ENCODE measurements around the gene ANO2.

Gene ANO2

DNA sequence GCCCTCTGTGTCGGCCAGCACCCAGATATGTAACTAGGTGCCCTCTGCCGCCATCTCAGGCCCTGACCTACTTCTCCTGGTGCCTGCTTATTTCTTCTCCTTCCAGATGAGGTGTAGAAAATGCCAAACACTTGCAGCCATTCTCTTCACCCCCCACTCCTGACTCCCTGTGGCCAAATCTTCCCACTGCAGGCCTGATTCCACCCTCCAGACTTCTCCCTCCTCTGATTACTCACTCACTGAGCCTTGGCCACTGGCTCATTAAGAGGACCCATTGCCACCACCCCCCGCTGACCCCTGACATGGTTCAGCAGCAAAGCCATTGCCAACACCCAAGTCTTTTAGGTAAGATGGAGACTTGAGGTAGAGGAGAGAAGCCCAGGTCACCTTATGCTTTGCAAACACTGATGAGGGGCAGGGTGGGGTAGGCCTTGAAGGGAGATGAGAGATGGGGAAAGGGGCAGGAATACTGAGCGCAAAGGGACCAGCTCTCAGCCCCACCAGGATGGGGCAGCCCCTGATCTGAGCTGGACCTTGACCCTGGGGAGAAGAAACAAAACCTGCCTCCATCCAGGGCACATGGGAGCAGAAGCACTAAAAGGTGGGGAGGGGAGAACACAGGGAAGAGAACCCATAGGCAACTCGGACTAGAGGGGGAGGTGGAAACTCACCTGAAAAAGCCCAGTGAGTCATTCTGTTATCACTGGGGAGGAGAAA, 25.1 kb upstream of the ANO2 start:
- H3K27me3 Mint-ChIP-seq: peaks cover 26 to 38% of the 10 kb centered on the region in 2 donors
- no peak overlapping the region for H3K4me3 Mint-ChIP-seq
- no peaks in the 10 kb centered on the region for H3K9me3 Mint-ChIP-seq
- no peak for ATAC-seq (replicated peaks)
- no peaks in the 10 kb centered on the region for H3K36me3 Mint-ChIP-seq
- H3K4me1 Mint-ChIP-seq: no peaks in the 10 kb centered on the region
- DNase-seq: no peak
- H3K27ac Mint-ChIP-seq: no peak overlapping the region

GRCh38 chr12:5969156-5969973, 24.3 kb upstream of the ANO2 start:
- Mint-ChIP-seq H3K36me3 (no peaks in the 10 kb centered on the region), H3K4me1 (no peaks in the 10 kb centered on the region), H3K27me3 (peaks cover 29 to 39% of the 10 kb centered on the region in 2 donors), H3K27ac (no peak overlapping the region), H3K9me3 (no peaks in the 10 kb centered on the region), H3K4me3 (no peak overlapping the region)
- no peak for ATAC-seq (replicated peaks)
- DNase-seq: no peak

GRCh38 chr12:5967645-5968415, 22.8 kb upstream of the ANO2 start:
- H3K4me1 Mint-ChIP-seq: no peaks in the 10 kb centered on the region
- H3K36me3 Mint-ChIP-seq: no peaks in the 10 kb centered on the region
- ATAC-seq (replicated peaks): no peak
- no peak for DNase-seq
- H3K9me3 Mint-ChIP-seq: no peaks in the 10 kb centered on the region
- H3K27me3 Mint-ChIP-seq: peaks cover 22 to 37% of the 10 kb centered on the region in 2 donors
- H3K27ac Mint-ChIP-seq: no peak overlapping the region
- no peak overlapping the region for H3K4me3 Mint-ChIP-seq

DNA sequence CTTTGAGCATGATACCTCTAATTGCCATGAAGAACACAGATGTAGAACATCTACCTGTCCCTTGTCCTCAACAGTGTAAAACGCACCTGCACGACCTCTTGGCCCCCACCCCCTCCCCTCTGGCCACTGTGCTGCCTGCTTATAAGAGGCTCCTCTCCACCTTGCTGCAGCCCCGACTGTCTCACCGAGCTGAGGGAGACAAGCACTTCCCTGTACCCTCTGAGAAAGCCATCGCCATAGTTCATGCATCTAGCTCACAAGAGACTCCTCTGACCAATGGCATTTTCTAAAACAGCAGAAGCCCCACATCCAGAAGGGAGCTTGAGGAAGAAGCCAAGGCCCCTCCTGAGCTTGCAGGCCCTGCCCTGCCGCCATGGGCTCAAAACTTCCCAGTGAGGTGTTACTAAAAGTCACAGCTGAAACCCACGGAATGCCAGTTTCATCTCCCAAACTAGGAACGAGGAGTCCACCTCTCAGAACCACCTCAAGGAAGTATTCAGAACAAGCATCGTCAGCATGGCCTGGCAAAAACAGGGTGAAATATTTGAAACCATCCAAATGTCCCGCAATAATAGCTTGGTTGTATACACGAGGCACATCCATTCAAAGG, 21.5 kb upstream of the ANO2 start:
- no peaks in the 10 kb centered on the region for H3K9me3 Mint-ChIP-seq
- H3K27ac Mint-ChIP-seq: no peak overlapping the region
- H3K36me3 Mint-ChIP-seq: no peaks in the 10 kb centered on the region
- H3K4me1 Mint-ChIP-seq: no peaks in the 10 kb centered on the region
- H3K4me3 Mint-ChIP-seq: no peak overlapping the region
- DNase-seq: no peak
- peaks cover 22 to 36% of the 10 kb centered on the region in 2 donors for H3K27me3 Mint-ChIP-seq
- no peak for ATAC-seq (replicated peaks)

- H3K9me3 Mint-ChIP-seq: no peaks in the 10 kb centered on the region
- peak; percentile 14 for DNase-seq
- no peaks in the 10 kb centered on the region for H3K36me3 Mint-ChIP-seq
- H3K4me3 Mint-ChIP-seq: no peak overlapping the region
- peaks cover 21 to 29% of the 10 kb centered on the region in 2 donors for H3K27me3 Mint-ChIP-seq
- no peak overlapping the region for H3K27ac Mint-ChIP-seq
- H3K4me1 Mint-ChIP-seq: no peaks in the 10 kb centered on the region
- ATAC-seq (replicated peaks): peak; percentile 79 to 88
These were observed 20.9 kb upstream of the ANO2 start for GRCh38 chr12:5965950-5966383.

DNA sequence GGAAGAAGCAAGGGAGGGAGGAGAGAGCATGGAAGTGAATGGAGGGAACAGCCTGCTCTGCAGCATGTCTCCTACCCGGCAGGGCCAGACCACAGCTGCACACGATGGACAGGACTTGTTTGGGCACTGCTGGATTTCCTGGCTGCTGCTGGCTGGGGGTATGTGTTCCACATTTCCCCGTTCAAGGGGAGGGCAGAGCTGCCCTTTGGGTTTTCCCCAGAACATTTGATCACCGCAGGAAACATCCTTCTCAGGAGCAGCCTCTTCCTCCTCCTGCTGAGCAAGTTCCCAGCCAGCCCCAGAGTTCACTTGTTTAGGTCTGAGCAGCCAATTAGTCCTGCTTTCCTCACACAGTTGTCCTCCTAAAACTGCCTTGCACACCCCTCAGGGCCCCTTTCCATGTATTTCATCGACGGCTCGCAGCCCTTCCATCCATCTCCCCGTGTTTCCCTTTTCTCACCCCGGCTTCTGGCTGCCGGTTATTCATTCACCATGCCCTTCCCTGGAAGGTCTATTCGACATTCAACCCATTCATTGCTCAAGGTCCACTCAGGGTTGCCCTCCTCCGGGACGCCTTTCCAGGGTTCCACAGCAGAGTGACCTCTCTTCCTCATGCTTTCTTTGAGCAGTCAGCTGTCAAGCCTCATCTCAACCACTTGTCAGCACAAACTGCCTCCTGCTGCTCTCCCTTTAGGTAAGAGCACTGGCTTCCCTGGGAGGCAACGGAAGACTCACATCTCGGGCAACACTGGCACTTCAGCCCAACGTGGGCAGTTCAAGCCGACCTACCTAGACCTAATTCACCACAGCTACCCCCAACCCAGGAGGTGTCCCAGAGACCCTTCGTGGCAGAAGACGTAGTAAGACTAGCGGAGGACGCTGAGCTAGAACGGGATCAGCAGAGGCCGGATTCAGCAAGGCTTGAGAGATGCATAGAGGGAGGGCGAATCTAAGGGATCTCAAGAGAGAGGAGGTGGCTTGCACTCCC, 20.1 kb upstream of the ANO2 start:
- Mint-ChIP-seq H3K36me3 (no peaks in the 10 kb centered on the region), H3K4me1 (no peaks in the 10 kb centered on the region), H3K9me3 (no peaks in the 10 kb centered on the region), H3K27me3 (peaks cover 13 to 22% of the 10 kb centered on the region in 2 donors), H3K4me3 (no peak overlapping the region), H3K27ac (no peak overlapping the region)
- ATAC-seq (replicated peaks): no peak
- DNase-seq: no peak

GRCh38 chr12:5963515-5963914, 18.5 kb upstream of the ANO2 start:
- Mint-ChIP-seq H3K27ac (no peak overlapping the region), H3K36me3 (no peaks in the 10 kb centered on the region), H3K4me3 (no peak overlapping the region), H3K9me3 (no peaks in the 10 kb centered on the region), H3K4me1 (no peaks in the 10 kb centered on the region), H3K27me3 (peaks cover 14 to 22% of the 10 kb centered on the region in 2 donors)
- DNase-seq: no peak
- ATAC-seq (replicated peaks): no peak

DNA sequence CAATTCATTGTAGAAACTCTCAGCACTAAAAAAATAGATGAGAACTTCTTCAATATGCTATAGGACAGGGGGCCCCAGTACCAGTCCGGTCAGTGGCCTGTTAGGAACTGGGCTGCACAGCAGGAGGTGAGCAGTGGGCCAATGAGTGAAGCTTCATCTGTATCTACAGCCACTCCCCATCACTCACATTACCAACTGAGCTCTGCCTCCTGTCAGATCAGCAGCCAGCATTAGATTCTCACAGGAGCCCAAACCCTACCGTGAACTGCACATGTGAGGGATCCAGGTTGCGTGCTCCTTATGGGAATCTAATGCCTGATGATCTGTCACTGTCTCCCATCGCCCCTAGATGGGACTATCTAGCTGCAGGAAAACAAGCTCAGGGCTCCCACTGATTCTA, 15.7 kb upstream of the ANO2 start:
- Mint-ChIP-seq H3K36me3 (no peaks in the 10 kb centered on the region), H3K27ac (no peak overlapping the region)

DNA sequence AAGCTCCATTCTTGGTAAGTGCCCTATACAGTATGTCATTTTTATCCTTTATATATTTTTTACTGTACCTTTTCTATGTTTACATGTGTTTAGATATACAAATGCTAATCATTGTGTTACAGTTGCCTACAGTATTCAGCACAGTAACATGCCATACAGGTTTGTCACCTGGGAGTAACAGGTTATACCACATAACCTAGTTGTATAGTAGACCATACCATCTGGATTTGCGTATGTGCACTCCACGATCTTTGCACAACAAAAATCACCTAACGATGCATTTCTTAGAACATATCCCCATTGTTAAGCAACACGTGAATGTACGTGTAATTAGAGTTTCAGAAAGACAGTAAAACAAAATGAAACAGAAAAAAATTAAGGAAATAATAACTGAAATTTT, 11.9 kb upstream of the ANO2 start:
- H3K27me3 Mint-ChIP-seq: peaks cover 20 to 32% of the 10 kb centered on the region in 2 donors
- H3K27ac Mint-ChIP-seq: no peak overlapping the region
- DNase-seq: no peak
- H3K4me3 Mint-ChIP-seq: no peak overlapping the region
- no peaks in the 10 kb centered on the region for H3K9me3 Mint-ChIP-seq
- no peaks in the 10 kb centered on the region for H3K4me1 Mint-ChIP-seq
- no peaks in the 10 kb centered on the region for H3K36me3 Mint-ChIP-seq
- ATAC-seq (replicated peaks): no peak

More for the DNA sequence above, 15.7 kb upstream of the ANO2 start:
- ATAC-seq (replicated peaks): no peak
- no peak for DNase-seq
- H3K4me3 Mint-ChIP-seq: no peak overlapping the region
- H3K4me1 Mint-ChIP-seq: no peaks in the 10 kb centered on the region
- no peaks in the 10 kb centered on the region for H3K9me3 Mint-ChIP-seq
- H3K27me3 Mint-ChIP-seq: peaks cover 14 to 32% of the 10 kb centered on the region in 2 donors

DNA sequence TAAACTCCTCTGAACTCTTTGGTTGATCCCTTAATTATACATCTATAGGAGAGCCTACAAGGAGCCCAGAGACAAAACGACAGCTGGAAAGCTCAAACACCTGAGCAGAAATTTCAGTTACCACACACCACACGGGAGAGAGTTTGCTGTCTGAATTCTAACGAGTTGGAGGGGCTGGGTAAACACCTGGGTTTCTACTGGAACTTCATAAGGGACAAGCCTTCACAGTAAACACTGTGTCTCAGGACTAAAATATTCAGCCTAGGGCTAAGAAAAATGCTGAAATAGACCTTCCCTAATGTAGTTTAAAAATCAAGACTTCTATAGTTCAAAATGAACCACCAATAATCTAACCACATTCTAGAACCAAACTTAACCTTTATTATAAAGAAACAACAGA, 9.6 kb upstream of the ANO2 start:
- ATAC-seq (replicated peaks): no peak
- H3K36me3 Mint-ChIP-seq: no peaks in the 10 kb centered on the region
- H3K4me3 Mint-ChIP-seq: no peak overlapping the region
- H3K27ac Mint-ChIP-seq: no peak overlapping the region
- DNase-seq: no peak
- no peaks in the 10 kb centered on the region for H3K4me1 Mint-ChIP-seq
- peaks cover 29 to 35% of the 10 kb centered on the region in 2 donors for H3K27me3 Mint-ChIP-seq
- H3K9me3 Mint-ChIP-seq: no peaks in the 10 kb centered on the region

DNA sequence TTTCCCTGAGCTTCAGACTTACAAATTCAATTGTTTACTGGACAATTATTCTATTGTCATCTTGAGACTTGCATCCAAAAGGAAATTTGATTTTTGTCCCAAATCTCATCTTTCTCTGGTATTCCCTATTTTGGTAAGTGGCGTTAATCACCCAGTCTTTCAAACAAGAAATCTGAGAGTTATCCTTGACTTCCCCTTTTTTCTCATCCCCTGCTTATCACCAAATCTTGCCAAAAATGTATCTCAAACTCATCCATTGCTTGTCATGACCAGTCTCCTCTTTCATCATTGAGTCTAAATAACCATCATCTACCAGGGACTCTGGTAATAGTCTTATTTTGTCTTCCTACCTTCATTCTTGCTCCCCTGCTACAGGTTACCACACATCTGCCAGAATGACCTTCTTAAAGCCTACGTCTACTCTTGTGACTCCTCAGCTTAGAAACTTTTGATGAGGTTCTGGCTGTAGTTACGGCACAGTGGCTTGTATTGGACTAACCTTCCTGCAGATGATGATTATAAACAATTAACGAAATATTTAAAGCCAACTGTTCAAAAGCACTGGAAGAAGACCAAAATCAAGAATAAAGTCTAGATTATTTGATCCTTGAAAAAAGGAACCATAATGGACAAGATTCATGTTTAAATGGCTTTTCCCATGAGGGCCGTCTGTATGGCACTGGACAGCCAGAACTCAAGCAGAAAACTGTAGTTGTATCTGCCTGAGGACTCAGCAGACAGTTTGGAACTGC, 9.0 kb upstream of the ANO2 start:
- no peak for DNase-seq
- no peaks in the 10 kb centered on the region for H3K9me3 Mint-ChIP-seq
- no peak overlapping the region for H3K4me3 Mint-ChIP-seq
- H3K4me1 Mint-ChIP-seq: no peaks in the 10 kb centered on the region
- ATAC-seq (replicated peaks): no peak
- no peak overlapping the region for H3K27ac Mint-ChIP-seq
- peaks cover 33 to 34% of the 10 kb centered on the region in 2 donors for H3K27me3 Mint-ChIP-seq
- H3K36me3 Mint-ChIP-seq: no peaks in the 10 kb centered on the region

DNA sequence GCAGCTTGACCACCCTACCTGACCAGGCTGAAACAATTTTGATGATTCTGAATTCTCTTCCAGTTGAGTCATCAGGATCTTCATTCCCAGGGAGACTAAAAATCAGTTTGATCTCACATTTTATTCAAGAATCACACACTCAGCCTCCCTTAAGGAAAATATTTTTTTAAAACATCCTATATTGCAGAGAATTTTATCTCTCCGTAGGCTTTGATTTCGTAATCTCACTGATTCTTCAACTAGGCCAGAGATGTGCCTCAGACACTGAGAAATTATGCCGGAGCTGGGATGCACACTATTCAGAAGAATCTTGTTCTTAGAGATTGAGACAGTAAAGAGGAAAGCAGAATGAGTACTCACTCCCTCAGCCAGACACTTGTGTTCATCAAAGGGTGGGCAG, 7.0 kb upstream of the ANO2 start:
- DNase-seq: no peak
- no peaks in the 10 kb centered on the region for H3K9me3 Mint-ChIP-seq
- ATAC-seq (replicated peaks): no peak
- no peaks in the 10 kb centered on the region for H3K36me3 Mint-ChIP-seq
- no peaks in the 10 kb centered on the region for H3K4me1 Mint-ChIP-seq
- H3K27me3 Mint-ChIP-seq: peaks cover 42 to 45% of the 10 kb centered on the region in 2 donors
- H3K27ac Mint-ChIP-seq: no peak overlapping the region
- H3K4me3 Mint-ChIP-seq: no peak overlapping the region

- H3K27ac Mint-ChIP-seq: no peak overlapping the region
- H3K27me3 Mint-ChIP-seq: peaks cover 66 to 69% of the 10 kb centered on the region in 2 donors
- H3K9me3 Mint-ChIP-seq: no peaks in the 10 kb centered on the region
- DNase-seq (no peak), ATAC-seq (replicated peaks) (no peak)
- no peaks in the 10 kb centered on the region for H3K36me3 Mint-ChIP-seq
- peaks cover 0 to 5% of the 10 kb centered on the region in 2 donors for H3K4me1 Mint-ChIP-seq
- no peak overlapping the region for H3K4me3 Mint-ChIP-seq
These were observed 3.6 kb upstream of the ANO2 start for GRCh38 chr12:5948696-5949095.

Measured in stimulated activated naive B cell treated with anti-CD40 and anti-IgM and Interleukin-4, amounts not matched to agents 10 μg/mL and 1 μg/mL and 100 μg/mL, for 72 hours (primary cell).